Skeletal muscle cell (primary cell): Measurements from ENCODE around the gene ROPN1L.
"Not testable (repeated sequence)": the region's sequence is repeated elsewhere in the genome, so short reads cannot be mapped to it uniquely, and the experiment has no call there.

Source experiments
- DNase-seq: peaks from one replicate; pipeline ENCODE4 v3.0.0-alpha.2; 2010; ENCODE audit warnings: low read depth
- H3K4me3 ChIP-seq: 2 replicates; pipeline ENCODE4 v1.5.1; 2011; ENCODE audit warnings: low read depth, mild to moderate bottlenecking, control low read depth, low read length, moderate library complexity

The ROPN1L gene

DNA sequence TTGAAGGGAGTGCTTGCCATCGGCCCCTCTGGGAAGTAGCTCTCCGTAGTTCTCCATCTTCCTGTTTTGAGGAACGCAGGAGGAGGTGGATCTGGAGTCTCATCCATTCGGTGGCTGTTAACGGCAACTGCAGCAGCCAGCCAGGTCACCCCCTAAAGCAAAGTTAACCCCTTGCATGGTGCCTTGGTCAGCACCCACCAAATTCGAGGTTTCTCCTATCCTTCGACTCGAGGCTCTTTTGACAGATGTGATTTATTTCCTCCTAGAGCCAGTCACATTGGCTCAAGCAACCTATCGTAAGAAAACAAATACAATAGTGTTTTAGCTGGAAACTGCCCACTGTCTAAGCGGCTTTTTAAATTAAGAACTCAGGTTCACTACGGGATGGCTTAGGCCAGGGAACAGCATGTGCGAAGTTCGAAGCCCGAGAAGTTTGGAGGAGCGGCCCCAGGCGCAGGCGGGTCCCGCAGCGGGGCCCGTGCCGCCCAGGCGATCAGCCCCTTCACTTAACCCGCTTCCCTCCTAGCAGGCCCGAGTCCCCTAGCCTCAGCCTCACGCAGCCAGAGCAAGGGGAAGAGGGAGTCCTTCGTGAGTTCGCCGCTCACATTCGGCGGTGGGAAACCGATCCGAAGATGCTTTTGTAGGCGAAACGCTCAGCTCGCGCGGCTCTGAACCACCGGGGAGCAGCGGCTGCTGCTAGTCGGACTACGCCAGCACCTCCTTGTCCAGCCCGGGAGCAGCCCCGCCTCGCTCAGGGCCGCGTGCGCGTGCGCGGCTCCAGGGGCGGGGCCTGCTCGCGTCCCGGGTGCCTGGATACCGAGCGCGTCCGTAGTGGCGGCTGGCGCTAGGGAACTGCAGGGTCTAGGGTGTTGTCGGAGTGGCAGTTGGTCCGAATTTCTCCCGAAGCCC, at the start of gene ROPN1L:
Gene ROPN1L (plus strand): TSS at position 797 of the 909 bp plus-strand sequence. CDS start 289 bp downstream, outside the sequence.
- DNase-seq: peak; percentile 56
- peak within 1 kb of the TSS; percentile 67 for H3K4me3 ChIP-seq

- not testable (repeated sequence) for DNase-seq, H3K4me3 ChIP-seq
Observed at GRCh38 chr5:10392567-10393328, 48.9 kb upstream of the ROPN1L start.

GRCh38 chr5:10393491-10393890, 48.2 kb upstream of the ROPN1L start:
- H3K4me3 ChIP-seq: no peak overlapping the region
- no peak for DNase-seq

DNA sequence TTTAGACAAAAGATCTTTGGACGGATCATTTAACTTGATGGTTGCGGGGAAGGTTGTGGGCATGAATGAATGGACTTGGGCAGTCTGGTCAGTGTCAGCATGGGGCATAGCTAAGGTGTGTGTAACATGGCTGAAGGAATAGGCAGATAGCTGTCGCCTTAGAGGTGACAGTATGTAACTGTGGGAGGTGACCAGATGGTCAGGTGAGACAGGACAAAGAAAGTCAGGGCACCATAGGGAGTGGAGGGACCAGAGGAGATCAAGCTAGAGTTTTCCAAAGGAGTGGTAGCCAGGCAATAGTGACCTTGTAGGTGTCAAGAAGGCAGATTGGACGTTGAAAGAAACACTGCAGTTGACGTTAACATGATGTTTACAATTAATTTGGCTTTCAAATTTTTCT, 45.1 kb upstream of the ROPN1L start:
- H3K4me3 ChIP-seq: no peak overlapping the region

DNA sequence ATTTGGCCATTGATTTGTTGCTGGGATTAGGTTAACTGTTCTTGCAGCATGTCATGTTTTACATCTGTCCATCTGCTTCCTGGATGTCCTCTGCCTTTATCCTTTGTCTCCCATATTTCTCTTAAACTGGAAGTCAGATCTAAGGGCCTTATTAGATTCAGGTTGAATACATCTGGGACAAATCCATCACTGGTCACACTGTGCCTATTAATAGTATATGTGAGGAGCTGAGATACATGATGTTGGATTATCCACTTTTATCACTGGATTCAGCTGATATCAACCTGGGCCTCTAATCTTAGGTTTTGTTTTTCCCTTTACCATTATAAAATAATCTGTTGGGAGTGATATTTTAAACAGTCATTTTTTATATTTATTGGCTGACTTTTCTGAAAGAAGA, 41.8 kb upstream of the ROPN1L start:
- DNase-seq: no peak
- H3K4me3 ChIP-seq: no peak overlapping the region

More for the DNA sequence above, 45.1 kb upstream of the ROPN1L start:
- no peak for DNase-seq

- no peak overlapping the region for H3K4me3 ChIP-seq
- DNase-seq: no peak
Observed at GRCh38 chr5:10400411-10400810, 41.3 kb upstream of the ROPN1L start.

DNA sequence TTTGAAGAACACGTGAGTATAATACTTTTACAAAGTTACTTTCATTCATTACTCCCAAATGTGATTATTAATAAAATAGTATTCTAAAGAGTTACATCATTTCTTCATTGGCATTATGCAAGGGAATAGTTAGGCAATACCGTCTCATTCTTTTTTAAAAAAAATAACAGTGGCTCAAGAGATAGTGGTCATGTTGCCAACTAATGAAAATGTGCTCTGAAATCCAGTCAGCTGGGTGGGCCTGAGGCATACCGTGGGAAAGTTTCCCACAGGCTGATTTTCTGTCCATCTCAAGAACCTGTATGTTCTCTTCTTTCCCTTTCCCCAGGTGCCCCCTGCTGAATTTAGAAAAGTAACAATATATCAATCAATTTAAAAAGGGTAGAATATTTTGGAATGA, 40.8 kb upstream of the ROPN1L start:
- no peak overlapping the region for H3K4me3 ChIP-seq
- DNase-seq: peak; percentile 61

- no peak overlapping the region for H3K4me3 ChIP-seq
- no peak for DNase-seq
Observed at GRCh38 chr5:10401498-10401897, 40.2 kb upstream of the ROPN1L start.

DNA sequence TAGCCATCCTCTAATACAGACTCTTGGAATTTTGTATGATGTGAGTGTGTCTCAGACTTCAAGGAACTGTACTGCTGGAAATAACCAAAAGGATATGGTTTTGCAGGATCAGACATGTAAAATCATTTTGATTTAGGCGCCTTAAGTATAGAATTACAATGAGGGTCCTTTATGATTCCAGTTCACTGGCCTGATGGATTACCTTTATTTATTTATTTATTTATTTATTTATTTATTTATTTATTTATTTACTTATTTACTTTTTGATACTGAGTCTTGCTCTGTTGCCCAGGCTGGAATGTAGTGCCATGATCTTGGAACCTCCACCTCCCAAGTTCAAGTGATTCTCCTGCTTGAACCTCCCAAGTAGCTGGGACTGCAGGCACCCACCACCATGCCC, 37.9 kb upstream of the ROPN1L start:
- DNase-seq: no peak
- H3K4me3 ChIP-seq: no peak overlapping the region

GRCh38 chr5:10406651-10407050, 35.0 kb upstream of the ROPN1L start:
- no peak for DNase-seq
- H3K4me3 ChIP-seq: no peak overlapping the region

GRCh38 chr5:10409504-10409903, 32.2 kb upstream of the ROPN1L start:
- no peak overlapping the region for H3K4me3 ChIP-seq
- DNase-seq: no peak

DNA sequence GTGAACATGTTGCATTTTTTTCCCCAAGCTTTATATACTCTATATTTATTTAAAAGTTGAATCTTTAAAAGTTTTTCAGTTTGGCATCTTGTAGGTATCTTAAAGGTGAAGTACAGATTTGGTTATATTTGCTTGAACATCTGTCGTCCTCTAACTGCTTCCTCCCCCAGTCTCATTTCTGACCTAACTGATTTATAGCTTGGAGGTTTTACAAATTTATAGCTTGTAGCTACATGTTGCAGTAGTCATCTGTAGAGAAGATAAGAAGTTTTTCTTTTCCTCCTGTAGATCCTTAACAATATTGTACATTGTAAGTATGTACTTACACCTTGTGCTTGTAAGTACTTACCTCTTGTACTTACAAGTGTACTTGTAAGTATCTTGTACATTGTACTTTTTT, 31.0 kb upstream of the ROPN1L start:
- no peak overlapping the region for H3K4me3 ChIP-seq
- DNase-seq: no peak

DNA sequence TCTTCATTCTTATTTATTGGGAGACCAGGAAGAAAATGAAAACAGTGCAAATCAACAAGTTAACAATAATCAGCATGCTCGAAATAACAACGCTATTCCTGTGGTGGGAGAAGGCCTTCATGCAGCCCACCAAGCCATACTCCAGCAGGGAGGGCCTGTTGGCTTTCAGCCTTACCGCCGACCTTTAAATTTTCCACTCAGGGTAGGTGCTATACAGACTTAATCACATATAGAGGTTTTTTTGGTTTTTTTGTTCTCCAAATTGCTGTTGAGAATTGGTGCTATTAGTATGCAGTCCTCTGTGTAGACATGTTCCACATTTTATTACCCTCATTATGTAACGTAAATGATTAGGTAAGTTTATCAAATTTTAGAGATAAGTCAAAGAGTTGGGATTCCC, 30.3 kb upstream of the ROPN1L start:
- DNase-seq: no peak
- H3K4me3 ChIP-seq: no peak overlapping the region

DNA sequence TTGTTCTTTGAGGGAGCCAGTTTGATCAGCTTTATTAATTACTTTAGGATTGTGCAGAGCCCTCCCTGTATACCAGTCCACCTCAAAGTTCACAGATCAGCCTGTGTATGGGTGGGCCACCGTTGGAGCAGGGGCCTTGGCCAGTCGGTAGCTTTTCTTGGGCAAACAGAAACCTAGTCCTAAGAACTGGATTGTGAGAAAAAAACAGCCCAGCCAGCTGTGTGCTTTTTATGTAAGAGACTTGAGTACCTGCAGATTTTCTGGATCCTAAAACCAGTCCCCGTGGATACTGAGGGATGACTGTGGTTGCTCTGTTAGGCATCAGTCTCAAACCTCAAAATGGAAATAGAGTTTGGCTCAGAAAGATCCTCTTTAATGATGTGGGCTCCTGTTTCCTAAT, 24.8 kb upstream of the ROPN1L start:
- no peak overlapping the region for H3K4me3 ChIP-seq
- DNase-seq: no peak

- no peak for DNase-seq
- no peak overlapping the region for H3K4me3 ChIP-seq
Observed at GRCh38 chr5:10418654-10419345, 22.9 kb upstream of the ROPN1L start.

- no peak for DNase-seq
- no peak overlapping the region for H3K4me3 ChIP-seq
Observed at GRCh38 chr5:10420468-10420867, 21.2 kb upstream of the ROPN1L start.

GRCh38 chr5:10420932-10421331, 20.7 kb upstream of the ROPN1L start:
- H3K4me3 ChIP-seq: no peak overlapping the region
- DNase-seq: no peak

DNA sequence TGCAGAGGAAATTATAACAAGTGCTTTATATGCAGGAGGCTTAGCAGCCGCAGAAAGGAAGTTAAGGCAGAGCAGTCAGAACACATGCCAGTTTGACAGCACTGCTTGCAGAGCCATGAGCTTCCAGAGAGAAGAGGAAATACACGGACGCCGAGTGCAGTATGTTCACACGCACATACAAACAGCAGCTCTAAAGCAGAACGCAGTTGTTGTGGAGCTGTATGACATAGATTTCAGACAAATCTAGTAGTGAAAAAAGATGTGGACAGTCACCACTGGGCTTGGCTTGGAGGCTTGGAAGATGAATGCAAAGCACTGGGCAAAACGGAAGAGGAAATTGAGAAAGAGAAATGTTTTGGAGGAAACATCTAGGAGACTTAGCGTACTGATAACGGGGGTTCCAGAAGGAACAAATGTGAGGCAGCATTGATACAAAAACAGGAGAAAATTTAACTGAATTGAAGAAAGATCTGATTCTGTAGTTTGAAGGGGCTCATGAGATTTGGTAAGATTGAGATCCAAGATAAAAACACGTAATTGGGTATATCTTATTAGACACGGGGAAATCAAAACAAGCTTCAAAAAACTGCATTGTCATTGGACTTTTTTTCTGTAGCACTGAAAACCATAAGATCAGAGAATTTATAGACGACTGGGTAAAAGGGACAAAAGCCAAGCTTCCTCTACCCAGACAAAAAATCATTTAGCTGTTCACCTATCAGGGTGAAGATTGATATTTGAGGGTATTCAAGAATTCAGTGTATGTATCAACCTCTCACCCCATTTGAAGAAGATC, 19.6 kb upstream of the ROPN1L start:
- no peak overlapping the region for H3K4me3 ChIP-seq
- DNase-seq: no peak

- H3K4me3 ChIP-seq: no peak overlapping the region
- no peak for DNase-seq
Observed at GRCh38 chr5:10423022-10423421, 18.7 kb upstream of the ROPN1L start.
